H54 (cell line): ENCODE data around the gene PXYLP1.
A peak's percentile ranks its signal among the peaks of the same experiment; 100 is the strongest.
"Not testable (repeated sequence)": the region's sequence is repeated elsewhere in the genome, so short reads cannot be mapped to it uniquely, and the experiment has no call there.

Experiments
- DNase-seq: peaks from one replicate; pipeline ENCODE4 v3.0.0; 2011; ENCODE audit warnings: low spot score, mixed read lengths; ENCODE audit not compliant: insufficient read length
- FAIRE-seq: peaks from 3 replicates; lab custom pipeline; 2011; peaks lifted over from hg19 to GRCh38; lab: Jason Lieb, UNC
- POLR2A ChIP-seq: IDR thresholded peaks from 2 replicates; pipeline ENCODE4 v1.6.1; 2011; ENCODE audit warnings: low read depth, mild to moderate bottlenecking, low read length

PXYLP1 gene

DNA sequence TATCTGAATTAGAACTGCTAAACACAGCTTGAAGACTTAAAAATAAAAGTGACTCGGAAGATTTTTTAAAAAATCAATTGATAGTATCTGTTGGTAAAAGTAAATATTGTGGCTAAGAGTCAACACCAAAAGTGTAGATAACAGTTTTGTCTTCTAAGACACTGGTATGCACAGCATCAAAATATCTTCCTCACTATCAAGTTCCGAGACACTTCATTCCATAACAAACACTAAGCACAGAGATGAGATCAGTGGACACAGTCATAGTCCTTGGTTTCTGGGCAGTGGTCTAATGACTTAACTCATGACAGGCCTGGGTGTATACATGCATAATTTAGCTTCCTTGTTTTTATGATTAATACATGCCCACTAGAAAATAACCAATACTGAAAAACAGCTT is 63.2 kb downstream of the PXYLP1 start:
- DNase-seq: no peak
- FAIRE-seq: peak; percentile 91
- no peak for TF ChIP-seq POLR2A

DNA sequence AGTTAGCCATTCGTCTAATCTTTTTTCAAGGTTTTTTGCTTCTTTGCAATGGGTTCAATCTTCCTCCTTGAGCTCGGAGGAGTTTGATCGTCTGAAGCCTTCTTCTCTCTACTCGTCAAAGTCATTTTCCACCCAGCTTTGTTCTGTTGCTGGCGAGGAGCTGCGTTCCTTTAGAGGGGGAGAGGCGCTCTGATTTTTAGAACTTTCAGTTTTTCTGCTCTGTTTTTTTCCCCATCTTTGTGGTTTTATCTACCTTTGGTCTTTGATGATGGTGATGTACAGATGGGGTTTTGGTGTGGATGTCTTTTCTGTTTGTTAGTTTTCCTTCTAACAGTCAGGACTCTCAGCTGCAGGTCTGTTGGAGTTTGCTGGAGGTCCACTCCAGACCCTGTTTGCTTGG is 68.8 kb downstream of the PXYLP1 start:
- FAIRE-seq, DNase-seq: not testable (repeated sequence)

- DNase-seq: peak; percentile 45
- peak; percentile 50 for FAIRE-seq
- no peak for TF ChIP-seq POLR2A
Observed at GRCh38 chr3:141302364-141303141, 70.9 kb downstream of the PXYLP1 start.

DNA sequence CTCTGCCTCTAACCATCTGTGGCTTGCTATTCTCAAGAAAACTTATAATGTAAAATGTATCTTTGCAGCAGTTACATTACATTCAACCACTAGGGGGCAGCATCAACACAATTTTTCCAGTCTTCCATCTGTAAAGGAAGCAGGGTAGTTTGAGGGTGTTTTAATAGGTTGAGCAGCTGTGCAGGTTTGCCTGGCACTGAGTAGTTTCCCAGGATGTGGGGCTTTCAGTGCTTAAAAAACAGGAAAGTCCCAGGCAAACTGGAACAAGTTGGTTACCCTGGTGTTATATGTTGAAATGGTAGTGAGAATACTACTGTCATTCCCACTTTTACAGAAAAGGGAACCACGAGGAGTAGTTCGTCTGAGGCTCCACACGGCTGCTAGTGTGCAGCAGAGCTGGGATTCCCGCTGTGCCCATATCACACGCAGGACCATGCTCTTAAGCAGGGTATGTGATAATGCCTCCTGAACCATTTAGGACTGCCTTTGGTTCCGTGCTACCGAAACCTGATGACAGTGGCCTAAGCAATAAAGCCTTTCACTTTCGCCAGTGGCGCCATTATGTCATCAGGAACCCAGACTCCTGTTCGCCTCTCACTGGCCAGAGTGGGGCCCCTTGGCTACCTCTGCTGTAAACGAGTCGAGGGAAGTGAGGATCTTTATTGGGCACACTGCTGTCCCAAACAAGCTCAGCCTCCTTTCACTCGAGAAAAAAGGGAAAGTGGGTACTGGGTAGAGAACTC is 72.0 kb downstream of the PXYLP1 start:
- FAIRE-seq: peak; percentile 53
- no peak for TF ChIP-seq POLR2A
- DNase-seq: peak; percentile 29

- no peak for FAIRE-seq
Observed at GRCh38 chr3:141305436-141305835, 73.8 kb downstream of the PXYLP1 start.

DNA sequence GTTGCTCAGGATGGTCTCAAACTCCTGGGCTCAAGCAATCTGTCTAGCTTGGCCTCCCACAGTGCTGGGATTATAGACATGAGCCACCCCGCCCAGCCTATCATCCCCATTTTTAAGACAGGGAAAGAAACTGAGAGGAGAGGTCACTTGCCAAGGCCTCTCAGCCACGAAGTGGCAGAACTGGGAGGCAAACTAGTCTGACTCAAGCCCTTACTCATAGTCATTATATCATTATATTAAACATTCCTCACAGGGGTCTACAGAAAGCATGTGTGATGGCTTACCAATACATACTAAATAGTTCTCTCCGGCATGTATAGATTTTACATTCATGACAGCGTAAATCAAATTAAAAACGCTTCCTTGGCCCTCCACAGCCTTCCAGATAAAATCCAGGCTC is 74.7 kb downstream of the PXYLP1 start:
- DNase-seq: no peak
- no peak for TF ChIP-seq POLR2A
- no peak for FAIRE-seq

More at GRCh38 chr3:141305436-141305835, 73.8 kb downstream of the PXYLP1 start:
- peak; percentile 39 for DNase-seq
- no peak for TF ChIP-seq POLR2A

- no peak for TF ChIP-seq POLR2A
- DNase-seq (no peak), FAIRE-seq (no peak)
Observed at GRCh38 chr3:141306922-141307321, 75.3 kb downstream of the PXYLP1 start.

- DNase-seq: no peak
- no peak for TF ChIP-seq POLR2A
- no peak for FAIRE-seq
Observed at GRCh38 chr3:141307351-141308059, 75.9 kb downstream of the PXYLP1 start.

- DNase-seq (no peak), FAIRE-seq (no peak)
- TF ChIP-seq POLR2A: no peak
Observed at GRCh38 chr3:141308588-141309218, 77.1 kb downstream of the PXYLP1 start.

- no peak for DNase-seq
- no peak for TF ChIP-seq POLR2A
- no peak for FAIRE-seq
Observed at GRCh38 chr3:141311170-141311495, 79.5 kb downstream of the PXYLP1 start.

- DNase-seq: peak; percentile 86
- peak; percentile 60 for TF ChIP-seq POLR2A
Observed at GRCh38 chr3:141311496-141312353, 80.1 kb downstream of the PXYLP1 start.

DNA sequence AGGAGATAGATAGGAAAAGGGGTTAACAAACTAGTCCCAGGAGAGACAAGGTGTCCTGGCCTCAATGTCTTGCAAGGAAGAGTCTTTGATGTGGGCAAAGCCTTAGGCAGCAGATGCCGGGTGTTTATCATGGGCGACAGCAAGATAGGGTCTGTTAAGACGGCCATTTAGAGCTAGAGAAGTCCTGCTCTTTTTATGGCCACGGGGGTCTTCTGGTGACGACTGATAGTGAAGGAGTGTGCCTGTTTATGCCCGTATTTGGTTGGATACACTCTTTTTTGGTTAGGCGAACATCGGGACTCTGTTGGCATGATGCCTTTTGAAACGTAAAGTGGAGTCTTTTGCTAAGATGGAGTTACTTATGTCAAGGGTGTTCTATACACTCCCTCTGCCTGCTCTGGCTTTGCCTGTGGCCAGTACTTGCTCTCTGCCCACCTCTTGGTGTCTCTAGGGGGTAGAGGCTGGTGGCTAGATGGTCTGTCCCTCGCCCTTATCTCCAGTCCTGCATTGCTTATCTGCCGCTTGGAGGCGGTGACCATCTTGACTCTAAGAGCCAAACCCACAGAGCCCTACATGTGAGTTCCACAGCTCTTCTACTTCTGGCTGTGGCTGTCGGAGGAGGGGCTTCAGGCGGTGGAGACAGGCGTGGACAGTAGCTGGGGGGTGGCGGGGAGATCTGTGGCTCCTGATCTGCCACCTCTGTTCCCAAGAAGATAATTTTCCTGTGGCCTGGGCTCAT is 80.9 kb downstream of the PXYLP1 start:
- TF ChIP-seq POLR2A: no peak
- FAIRE-seq (no peak), DNase-seq (no peak)

More at GRCh38 chr3:141311496-141312353, 80.1 kb downstream of the PXYLP1 start:
- FAIRE-seq: peak; percentile 55

GRCh38 chr3:141313093-141313683 is 81.6 kb downstream of the PXYLP1 start:
- no peak for FAIRE-seq
- no peak for TF ChIP-seq POLR2A
- DNase-seq: no peak

- not testable (repeated sequence) for FAIRE-seq, DNase-seq
Observed at GRCh38 chr3:141314415-141314814, 82.8 kb downstream of the PXYLP1 start.
